Measurements from ENCODE around the gene ZKSCAN1.

ZKSCAN1 gene

GRCh38 chr7:100081535-100082102 lies 66.2 kb downstream of the ZKSCAN1 start, which contains the start of gene ZNF3:
Gene ZNF3, minus strand, starts transcription at chr7:100081723. Its CDS starts 4,366 bp downstream, at chr7:100077357.
- peak; percentile 96 to 97 for DNase-seq

- no peak for DNase-seq
These were observed 67.6 kb downstream of the ZKSCAN1 start for GRCh38 chr7:100082978-100083377.

- no peak for DNase-seq
These were observed 70.1 kb downstream of the ZKSCAN1 start for GRCh38 chr7:100085515-100085914.

- DNase-seq = peak; percentile 78 to 90
These were observed 71.8 kb downstream of the ZKSCAN1 start for GRCh38 chr7:100087055-100087750.

GRCh38 chr7:100088095-100088620 lies 72.8 kb downstream of the ZKSCAN1 start:
- no peak for DNase-seq

GRCh38 chr7:100088621-100089457 lies 73.4 kb downstream of the ZKSCAN1 start, which contains the start of gene COPS6:
Gene COPS6, plus strand, starts transcription at chr7:100088969. Its CDS starts 22 bp downstream, at chr7:100088991.
- peak in 1 of 2 experiments; percentile 64 for DNase-seq

GRCh38 chr7:100089458-100090196 lies 74.2 kb downstream of the ZKSCAN1 start:
- DNase-seq = no peak

- DNase-seq = peak in 1 of 2 experiments; percentile 9
These were observed 75.4 kb downstream of the ZKSCAN1 start for GRCh38 chr7:100090527-100091410.
